BJ (cell line): ENCODE data around the gene PPIP5K1. TPM values are rescaled to one million over a fixed set of nuclear protein-coding genes. Genes with fewer than 3 reads are reported as not detected.

Experiments
- CTCF ChIA-PET: fragments of 350-600 bp; formaldehyde crosslinking; extraction: SDS; loops from one replicate; lab custom pipeline; 2021; ENCODE audit warnings: antibody characterized with exemption, inconsistent platforms; lab: Yijun Ruan, JAX
- POLR2A ChIA-PET: fragments of 300-600 bp; sonication (Branson Sonifier 250); formaldehyde crosslinking; extraction: SDS; loops from one replicate; lab custom pipeline; 2021; ENCODE audit warnings: antibody characterized with exemption; lab: Charles Lee
- DNase-seq: peaks from one replicate; pipeline ENCODE4 v3.0.0-alpha.2; 2011; ENCODE audit warnings: low read depth
- H3K27me3 ChIP-seq: 2 replicates; pipeline ENCODE4 v1.6.0; 2011; ENCODE audit warnings: low read length; ENCODE audit not compliant: control insufficient read depth, insufficient read depth
- H3K36me3 ChIP-seq: 2 replicates; pipeline ENCODE4 v1.5.1; 2011; ENCODE audit warnings: low read length; ENCODE audit not compliant: control insufficient read depth, insufficient read depth
- H3K4me3 ChIP-seq: 2 replicates; pipeline ENCODE4 v1.5.1; 2011; ENCODE audit warnings: low read depth, mild to moderate bottlenecking, control low read depth, low read length
- polyA plus RNA-seq: library from polyadenylated mRNA; depleted of rRNA; stranded (reverse); fragments of >200 nt; gene quantifications from 2 replicates; pipeline ENCODE4 v1.2.3, GENCODE V29; 2011
- TF ChIP-seq, protein P1 (sequence below): IDR thresholded peaks from 2 replicates; pipeline ENCODE4 v1.5.1; 2011; ENCODE audit warnings: low read depth, mild to moderate bottlenecking, control low read depth, inconsistent platforms, low read length, moderate library complexity; ENCODE audit not compliant: insufficient read depth

Gene PPIP5K1
- polyA plus RNA-seq, 1 experiment, result 29.2 TPM

DNA sequence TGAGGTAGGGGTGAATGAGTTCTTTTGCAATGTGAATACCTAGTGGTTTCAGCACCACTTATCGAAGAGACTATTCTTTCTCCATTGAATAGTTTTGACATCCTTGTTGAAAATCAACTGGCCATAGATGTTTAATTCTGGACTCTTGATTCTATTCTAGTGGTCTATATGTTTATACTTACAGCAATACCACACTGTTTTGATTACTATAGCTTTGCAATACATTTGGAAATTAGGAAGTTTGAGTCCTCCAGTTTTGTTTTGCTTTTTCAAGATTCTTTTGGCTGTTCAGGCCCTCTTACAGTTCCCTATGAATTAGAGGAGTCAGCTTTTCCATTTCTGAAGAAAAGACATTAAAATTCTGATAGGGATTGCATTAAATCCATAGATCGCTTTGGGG, 42.5 kb downstream of the PPIP5K1 start:
- POLR2A ChIA-PET, result no interaction called here
- TF ChIP-seq, protein P1, sequence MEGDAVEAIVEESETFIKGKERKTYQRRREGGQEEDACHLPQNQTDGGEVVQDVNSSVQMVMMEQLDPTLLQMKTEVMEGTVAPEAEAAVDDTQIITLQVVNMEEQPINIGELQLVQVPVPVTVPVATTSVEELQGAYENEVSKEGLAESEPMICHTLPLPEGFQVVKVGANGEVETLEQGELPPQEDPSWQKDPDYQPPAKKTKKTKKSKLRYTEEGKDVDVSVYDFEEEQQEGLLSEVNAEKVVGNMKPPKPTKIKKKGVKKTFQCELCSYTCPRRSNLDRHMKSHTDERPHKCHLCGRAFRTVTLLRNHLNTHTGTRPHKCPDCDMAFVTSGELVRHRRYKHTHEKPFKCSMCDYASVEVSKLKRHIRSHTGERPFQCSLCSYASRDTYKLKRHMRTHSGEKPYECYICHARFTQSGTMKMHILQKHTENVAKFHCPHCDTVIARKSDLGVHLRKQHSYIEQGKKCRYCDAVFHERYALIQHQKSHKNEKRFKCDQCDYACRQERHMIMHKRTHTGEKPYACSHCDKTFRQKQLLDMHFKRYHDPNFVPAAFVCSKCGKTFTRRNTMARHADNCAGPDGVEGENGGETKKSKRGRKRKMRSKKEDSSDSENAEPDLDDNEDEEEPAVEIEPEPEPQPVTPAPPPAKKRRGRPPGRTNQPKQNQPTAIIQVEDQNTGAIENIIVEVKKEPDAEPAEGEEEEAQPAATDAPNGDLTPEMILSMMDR, result no peak

DNA sequence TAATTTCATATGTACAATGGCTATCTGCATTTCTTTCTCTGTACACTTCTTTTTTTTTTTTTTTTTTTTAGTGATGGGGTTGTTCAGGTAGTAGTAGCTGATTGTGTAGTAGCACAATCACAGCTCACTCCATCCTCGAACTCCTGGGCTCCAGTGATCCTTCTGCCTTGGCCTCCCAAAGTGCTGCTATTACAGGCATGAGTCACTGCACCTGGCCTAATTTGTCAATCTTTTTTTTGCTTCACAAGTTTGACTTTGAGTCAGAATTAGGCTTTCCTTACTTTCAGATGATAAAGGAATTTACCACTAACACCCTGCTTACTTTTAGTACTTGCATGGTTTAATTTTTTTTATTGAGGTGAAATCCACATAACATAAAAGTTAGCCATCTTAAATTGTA, 44.6 kb downstream of the PPIP5K1 start:
- ChIA-PET POLR2A (no interaction called here), CTCF (no interaction called here)
- TF ChIP-seq, protein P1, result no peak
- no peak for DNase-seq
- H3K27me3 ChIP-seq, result no peaks in the 10 kb centered on the region
- no peaks in the 10 kb centered on the region; the same call in 1 of the 2 replicates for H3K36me3 ChIP-seq
- no peak overlapping the region for H3K4me3 ChIP-seq

More for the DNA sequence above, 42.5 kb downstream of the PPIP5K1 start:
- CTCF ChIA-PET, result no interaction called here
- Histone ChIP-seq H3K27me3 (no peaks in the 10 kb centered on the region), H3K4me3 (no peak overlapping the region), H3K36me3 (no peaks in the 10 kb centered on the region; the same call in 1 of the 2 replicates)
- no peak for DNase-seq

DNA sequence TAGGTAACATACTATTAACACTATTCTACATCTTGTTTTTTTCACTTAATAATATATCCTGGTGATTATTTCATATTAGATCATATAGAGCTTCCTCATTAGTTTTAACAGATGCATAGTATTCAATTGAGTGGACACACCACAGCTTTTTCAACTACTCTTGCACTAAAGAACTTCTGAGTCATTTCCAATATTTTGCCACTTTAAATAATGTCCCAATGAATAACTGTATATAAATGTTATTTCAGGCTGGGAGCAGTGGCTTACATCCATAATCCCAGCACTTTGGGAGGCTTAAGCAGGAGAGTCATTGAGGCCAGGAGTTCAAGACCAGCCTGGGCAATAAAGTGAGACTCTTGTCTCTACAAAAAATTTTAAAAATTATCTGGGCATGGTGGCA, 45.7 kb downstream of the PPIP5K1 start:
- no peaks in the 10 kb centered on the region; the same call in 1 of the 2 replicates for H3K36me3 ChIP-seq
- no peak for DNase-seq
- TF ChIP-seq, protein P1, result no peak
- no peak overlapping the region for H3K4me3 ChIP-seq
- CTCF ChIA-PET, result no interaction called here
- POLR2A ChIA-PET, result interaction anchor here (0.9 kb wide), 1 partner anchor 34 kb away, joined by 4 read pairs; no protein-coding TSS in a partner anchor
- H3K27me3 ChIP-seq, result no peaks in the 10 kb centered on the region

DNA sequence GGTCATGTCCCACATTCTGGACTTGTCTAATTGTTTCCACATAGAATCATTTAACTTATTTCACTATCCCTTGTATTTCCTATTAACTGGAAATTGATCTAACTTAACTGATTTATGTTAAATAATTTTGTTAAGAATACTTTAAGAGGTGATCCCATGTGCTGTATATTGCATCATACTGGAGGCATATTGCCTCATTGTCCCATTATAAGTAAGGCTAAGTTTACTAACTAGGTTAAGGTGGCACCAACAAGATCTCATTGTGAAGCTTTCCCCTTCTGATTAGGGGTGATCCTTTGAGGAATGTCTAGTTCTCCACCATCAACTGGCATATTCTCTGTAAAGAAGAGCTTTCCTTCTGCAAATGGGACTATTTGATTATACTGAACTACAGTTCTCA, 48.2 kb downstream of the PPIP5K1 start:
- Histone ChIP-seq H3K4me3 (no peak overlapping the region), H3K27me3 (no peaks in the 10 kb centered on the region), H3K36me3 (no peaks in the 10 kb centered on the region)
- CTCF ChIA-PET, result no interaction called here
- TF ChIP-seq, protein P1, result no peak
- no peak for DNase-seq
- POLR2A ChIA-PET, result no interaction called here

DNA sequence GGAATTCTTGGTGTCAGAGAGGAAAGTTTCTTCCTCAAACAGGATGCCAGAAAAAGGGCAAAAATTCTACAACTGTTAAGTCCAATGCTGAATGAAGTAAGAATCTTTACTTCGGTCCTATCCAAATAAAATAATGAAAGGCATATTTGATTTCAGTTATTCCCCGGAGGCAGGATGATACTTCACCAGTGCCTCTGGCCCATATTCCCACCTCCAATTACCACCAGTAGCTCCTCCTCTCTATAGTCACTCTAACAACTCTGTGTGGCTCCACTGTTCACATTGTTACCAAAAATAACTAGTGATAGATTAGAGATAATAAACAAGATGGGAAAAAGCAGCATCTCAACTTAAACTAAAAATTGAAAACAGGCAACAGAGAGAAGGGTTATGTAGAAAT, 51.9 kb downstream of the PPIP5K1 start:
- H3K27me3 ChIP-seq, result no peaks in the 10 kb centered on the region
- no peak overlapping the region for H3K4me3 ChIP-seq
- POLR2A ChIA-PET, result no interaction called here
- CTCF ChIA-PET, result interaction anchor here (1.4 kb wide), 1 partner anchor 24 kb away, joined by 4 read pairs; no protein-coding TSS in a partner anchor
- TF ChIP-seq, protein P1, result no peak
- H3K36me3 ChIP-seq, result peaks cover 2% of the 10 kb centered on the region; the same call in 1 of the 2 replicates
- no peak for DNase-seq
